Caco-2 (cell line): Measurements from ENCODE around the gene ELFN1. TPM values are rescaled to one million over a fixed set of nuclear protein-coding genes. Genes with fewer than 3 reads are reported as not detected.

Experiments
- BruUV-seq: library from RNA; stranded (reverse); fragments of 400-500 nt; replicated peaks from 2 replicates; lab custom pipeline; 2021; lab: Mats Ljungman, UMichigan
- CTCF ChIA-PET: fragments of 300-600 bp; sonication (Branson Sonifier 250); formaldehyde crosslinking; loops from one replicate; lab custom pipeline; 2022; ENCODE audit warnings: antibody characterized with exemption; lab: Charles Lee
- POLR2A ChIA-PET: fragments of 300-600 bp; sonication (Branson Sonifier 250); formaldehyde crosslinking; loops from one replicate; lab custom pipeline; 2022; ENCODE audit warnings: antibody characterized with exemption; lab: Charles Lee
- DNase-seq, 2 experiments: peaks; one replicate each; pipeline versions ENCODE4 v3.0.0 to v3.0.0-alpha.2; 2020 to 2022
- H3K27me3 ChIP-seq: replicated peaks from 2 replicates; pipeline ENCODE4 v1.6.0; 2011; ENCODE audit warnings: low read length; ENCODE audit not compliant: control insufficient read depth, insufficient read depth
- H3K36me3 ChIP-seq: 2 replicates; pipeline ENCODE4 v1.5.1; 2011; ENCODE audit warnings: low read length; ENCODE audit not compliant: control insufficient read depth, insufficient read depth
- H3K4me1 ChIP-seq: fragments of 250-450 bp; sonication (Bioruptor Pico); 2 replicates; pipeline ENCODE4 v1.5.1; 2020; ENCODE audit warnings: mild to moderate bottlenecking
- H3K4me3 ChIP-seq: 2 replicates; pipeline ENCODE4 v1.5.1; 2011; ENCODE audit warnings: low read depth, mild to moderate bottlenecking, control low read depth, low read length
- H3K9me3 ChIP-seq: fragments of 250-450 bp; sonication (Bioruptor Pico); 2 replicates; pipeline ENCODE4 v1.5.1; 2020; ENCODE audit warnings: mild to moderate bottlenecking, moderate library complexity
- H3K27ac Mint-ChIP-seq: one replicate; pipeline ENCODE4 v1.8.0; 2022; ENCODE audit warnings: mixed read lengths; ENCODE audit not compliant: unreplicated experiment
- H3K27me3 Mint-ChIP-seq: one replicate; pipeline ENCODE4 v1.8.0; 2022; ENCODE audit warnings: mixed read lengths; ENCODE audit not compliant: insufficient read depth, unreplicated experiment
- H3K36me3 Mint-ChIP-seq: one replicate; pipeline ENCODE4 v1.8.0; 2022; ENCODE audit warnings: mild to moderate bottlenecking, mixed read lengths; ENCODE audit not compliant: insufficient read depth, unreplicated experiment
- H3K4me1 Mint-ChIP-seq: one replicate; pipeline ENCODE4 v1.8.0; 2022; ENCODE audit warnings: low read depth, mixed read lengths; ENCODE audit not compliant: unreplicated experiment
- H3K4me3 Mint-ChIP-seq: one replicate; pipeline ENCODE4 v1.8.0; 2022; ENCODE audit warnings: mild to moderate bottlenecking, moderate library complexity, mixed read lengths; ENCODE audit not compliant: unreplicated experiment
- H3K9me3 Mint-ChIP-seq: one replicate; pipeline ENCODE4 v1.8.0; 2022; ENCODE audit warnings: mixed read lengths; ENCODE audit not compliant: unreplicated experiment
- CTCF ChIP-seq, 2 experiments: fragments of 200-600 bp in 1 of 2; IDR thresholded peaks; 1 replicate in 1 of 2; 2 replicates in 1 of 2; pipeline versions ENCODE4 v1.5.1 to v1.8.0; 2011 to 2022; ENCODE audit warnings: antibody characterized with exemption in 1 of 2, control low read depth in 1 of 2, inconsistent platforms in 1 of 2, low read depth in 1 of 2, low read length in 1 of 2, mild to moderate bottlenecking in 1 of 2, moderate library complexity in 1 of 2; ENCODE audit not compliant: insufficient read depth in 1 of 2, severe bottlenecking in 1 of 2, unreplicated experiment in 1 of 2
- intact Hi-C: fragments of 100-400 bp; cut with micrococcal nuclease; formaldehyde crosslinking; loops from one replicate; pipeline ENCODE4 v1.10.0; 2022; ENCODE audit not compliant: unreplicated experiment
- total RNA-seq: library from RNA; stranded (reverse); gene quantifications from 2 replicates; pipeline ENCODE4 v1.2.3, GENCODE V29; 2022

ELFN1 gene
- total RNA-seq, 1 experiment from 2014 or later = 2.3 TPM

DNA sequence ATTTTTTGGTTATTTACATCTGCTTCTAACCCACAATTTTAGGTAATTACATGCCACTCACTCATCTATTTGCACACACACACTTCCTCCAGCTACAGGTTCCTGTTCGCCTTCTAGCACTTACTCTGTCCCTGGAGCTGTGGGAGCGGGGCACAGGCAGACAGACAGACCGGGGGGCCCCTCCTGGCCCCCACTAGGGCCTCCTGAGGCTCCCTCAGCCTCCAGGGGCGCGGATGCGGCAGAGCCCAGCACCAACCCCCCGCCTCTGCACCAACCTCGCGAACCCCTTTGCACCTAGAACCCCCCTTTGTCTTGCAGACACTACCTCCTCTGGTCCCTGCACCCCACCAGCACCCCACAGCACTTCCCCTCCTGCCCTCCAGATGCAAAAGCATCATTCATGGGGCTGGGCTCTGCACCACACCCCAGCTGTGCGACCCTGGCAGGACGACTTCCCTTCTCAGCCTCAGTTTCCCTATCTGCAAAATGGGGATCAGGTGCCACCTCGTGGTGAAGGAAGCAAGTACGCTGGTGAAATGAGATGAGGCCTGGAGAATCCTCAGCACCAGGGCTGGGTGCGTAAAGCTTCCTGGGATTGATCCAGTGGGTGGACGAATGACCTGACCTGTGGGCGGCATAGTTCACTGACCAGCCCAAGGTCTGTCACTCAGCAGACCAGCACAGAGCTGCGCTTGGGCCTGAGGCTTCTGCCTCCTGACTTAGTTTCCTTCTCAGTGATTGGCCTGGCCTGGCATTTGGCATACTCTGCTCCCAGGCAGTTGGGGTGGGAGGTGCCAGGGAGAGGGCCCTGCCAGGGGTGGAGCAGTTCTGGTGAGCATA, 37.9 kb downstream of the ELFN1 start:
- ChIA-PET POLR2A (no interaction called here), CTCF (interaction anchor here (0.9 kb wide), 1 partner anchor 117 kb away, joined by 3 read pairs; no protein-coding TSS in a partner anchor)
- H3K27me3 Mint-ChIP-seq = peaks cover 10% of the 10 kb centered on the region

DNA sequence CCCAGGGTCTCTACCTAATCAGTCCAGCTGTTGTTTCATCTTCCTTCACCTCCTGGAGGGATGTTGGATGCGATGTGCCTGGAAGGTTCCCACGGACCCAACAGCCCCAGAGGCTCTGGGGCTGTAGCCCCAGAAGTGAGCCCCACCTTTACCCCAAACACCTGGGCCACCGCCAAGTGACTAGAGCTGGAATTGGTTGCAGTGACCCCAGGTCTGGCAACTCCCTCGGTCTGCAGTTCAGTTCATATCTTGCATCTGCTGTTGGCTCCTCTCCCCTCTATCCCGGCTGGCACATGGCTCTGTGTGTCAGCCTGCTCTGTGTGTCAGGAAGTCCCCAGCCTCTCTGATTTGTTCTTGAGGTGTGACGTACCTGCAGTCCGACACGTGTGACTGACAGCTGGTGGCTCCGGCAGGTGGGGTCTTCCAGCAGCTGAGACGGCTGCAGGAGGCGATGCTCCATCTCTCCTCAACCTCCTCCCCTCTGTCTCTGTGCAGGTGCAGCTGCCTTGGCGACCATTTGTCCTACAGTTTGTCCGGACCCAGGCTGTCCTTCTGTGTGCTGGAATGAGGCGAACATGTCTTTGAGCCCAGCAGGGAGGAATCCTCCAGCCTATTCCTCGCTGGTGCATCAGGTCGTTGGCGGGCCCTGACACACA, 38.6 kb downstream of the ELFN1 start:
- intact Hi-C loops = no loop called here
- Histone ChIP-seq H3K9me3 (peaks cover 13% of the 10 kb centered on the region), H3K4me3 (no peak overlapping the region), H3K4me1 (peaks cover 7% of the 10 kb centered on the region), H3K36me3 (no peaks in the 10 kb centered on the region), H3K27me3 (no peaks in the 10 kb centered on the region)
- Mint-ChIP-seq H3K4me3 (no peak overlapping the region), H3K9me3 (no peaks in the 10 kb centered on the region), H3K27me3 (peaks cover 6% of the 10 kb centered on the region), H3K36me3 (peaks cover 5% of the 10 kb centered on the region), H3K27ac (no peak overlapping the region), H3K4me1 (no peaks in the 10 kb centered on the region)
- TF ChIP-seq CTCF (IDR thresholded peaks at IDR 0.05; ENCODE audit: insufficient read depth in 1 of 2, low read depth in 1 of 2, low read length in 1 of 2, severe bottlenecking in 1 of 2, unreplicated experiment in 1 of 2) = no peak
- no TSS peak for BruUV-seq
- ChIA-PET POLR2A (no interaction called here), CTCF (no interaction called here)
- DNase-seq = peak in 1 of 2 experiments; percentile 29

More for the DNA sequence above, 37.9 kb downstream of the ELFN1 start:
- Histone ChIP-seq H3K36me3 (no peaks in the 10 kb centered on the region), H3K4me3 (no peak overlapping the region), H3K9me3 (peaks cover 16% of the 10 kb centered on the region), H3K27me3 (no peaks in the 10 kb centered on the region), H3K4me1 (no peaks in the 10 kb centered on the region)
- H3K9me3 Mint-ChIP-seq = peaks cover 7% of the 10 kb centered on the region
- no peak overlapping the region for H3K27ac Mint-ChIP-seq
- DNase-seq = peak in 1 of 2 experiments; percentile 23
- no peak for TF ChIP-seq CTCF (IDR thresholded peaks at IDR 0.05; ENCODE audit: insufficient read depth in 1 of 2, low read depth in 1 of 2, low read length in 1 of 2, severe bottlenecking in 1 of 2, unreplicated experiment in 1 of 2)
- H3K4me3 Mint-ChIP-seq = no peak overlapping the region
- H3K4me1 Mint-ChIP-seq = no peaks in the 10 kb centered on the region
- intact Hi-C loops = no loop called here
- H3K36me3 Mint-ChIP-seq = peaks cover 5% of the 10 kb centered on the region
- BruUV-seq = no TSS peak

DNA sequence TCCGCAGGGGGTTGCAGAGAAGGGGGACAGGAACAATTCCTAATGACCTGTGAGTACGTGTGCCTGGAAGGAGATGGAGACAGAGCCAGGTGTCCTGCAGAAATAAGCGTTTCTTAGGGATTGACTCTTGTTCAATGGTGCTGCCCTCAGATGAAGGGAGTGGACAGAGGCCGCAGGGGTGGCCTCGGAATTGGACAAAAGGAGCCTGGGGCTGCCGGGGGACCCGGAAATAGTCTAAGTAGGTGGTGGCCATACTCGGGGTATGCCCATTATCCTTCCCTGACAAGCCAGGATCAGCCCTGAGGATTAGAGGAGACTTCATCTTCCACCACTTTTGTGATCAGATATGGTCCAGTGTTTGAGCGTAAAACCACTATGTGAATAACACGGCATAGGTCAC, 39.2 kb downstream of the ELFN1 start:
- Histone ChIP-seq H3K27me3 (no peaks in the 10 kb centered on the region), H3K9me3 (peaks cover 13% of the 10 kb centered on the region), H3K4me1 (peaks cover 13% of the 10 kb centered on the region), H3K4me3 (no peak overlapping the region), H3K36me3 (no peaks in the 10 kb centered on the region)
- Mint-ChIP-seq H3K36me3 (peaks cover 5% of the 10 kb centered on the region), H3K4me3 (no peak overlapping the region), H3K27ac (no peak overlapping the region), H3K4me1 (no peaks in the 10 kb centered on the region), H3K27me3 (peaks cover 4% of the 10 kb centered on the region), H3K9me3 (no peaks in the 10 kb centered on the region)
- intact Hi-C loops = no loop called here
- no TSS peak for BruUV-seq
- TF ChIP-seq CTCF (IDR thresholded peaks at IDR 0.05; ENCODE audit: insufficient read depth in 1 of 2, low read depth in 1 of 2, low read length in 1 of 2, severe bottlenecking in 1 of 2, unreplicated experiment in 1 of 2) = no peak
- ChIA-PET POLR2A (no interaction called here), CTCF (no interaction called here)
- peak in 1 of 2 experiments; percentile 8 for DNase-seq
